GM23248 (cell line): ENCODE results near the gene KLHL36. TPM values are rescaled to one million over a fixed set of nuclear protein-coding genes. Genes with fewer than 3 reads are reported as not detected.

ENCODE experiments used
- DNase-seq: peaks from one replicate; pipeline ENCODE4 v3.0.0-alpha.2; 2015
- H2AFZ ChIP-seq: fragments of 200-600 bp; sonication (generic); 2 replicates; pipeline ENCODE4 v1.6.1; 2016; ENCODE audit warnings: antibody characterized with exemption
- H3F3A ChIP-seq: fragments of 200-600 bp; sonication (generic); 2 replicates; pipeline ENCODE4 v1.6.1; 2016; ENCODE audit warnings: mild to moderate bottlenecking, antibody characterized with exemption, mixed run types; ENCODE audit not compliant: insufficient read depth
- H3K27ac ChIP-seq: fragments of 200-600 bp; sonication (generic); 2 replicates; pipeline ENCODE4 v1.5.1; 2016; ENCODE audit warnings: mild to moderate bottlenecking
- H3K27me3 ChIP-seq: fragments of 200-600 bp; sonication (generic); replicated peaks from 2 replicates; pipeline ENCODE4 v1.6.1; 2016; ENCODE audit warnings: mild to moderate bottlenecking; ENCODE audit not compliant: insufficient read depth
- H3K36me3 ChIP-seq: fragments of 200-600 bp; sonication (generic); 2 replicates; pipeline ENCODE4 v1.6.1; 2016; ENCODE audit warnings: low read depth, mild to moderate bottlenecking
- H3K4me1 ChIP-seq: fragments of 200-600 bp; sonication (generic); 2 replicates; pipeline ENCODE4 v1.6.1; 2016; ENCODE audit warnings: mild to moderate bottlenecking; ENCODE audit not compliant: insufficient read depth
- H3K4me2 ChIP-seq: fragments of 200-600 bp; sonication (generic); one replicate; pipeline ENCODE4 v1.6.1; 2016; ENCODE audit warnings: mild to moderate bottlenecking; ENCODE audit not compliant: unreplicated experiment
- H3K4me3 ChIP-seq: fragments of 200-600 bp; sonication (generic); 2 replicates; pipeline ENCODE4 v1.5.1; 2016; ENCODE audit warnings: mild to moderate bottlenecking
- H3K79me2 ChIP-seq: fragments of 200-600 bp; sonication (generic); 2 replicates; pipeline ENCODE4 v1.6.1; 2016; ENCODE audit warnings: mild to moderate bottlenecking; ENCODE audit not compliant: insufficient read depth
- H3K9ac ChIP-seq: fragments of 200-600 bp; sonication (generic); 2 replicates; pipeline ENCODE4 v1.6.1; 2016; ENCODE audit warnings: mild to moderate bottlenecking
- H3K9me2 ChIP-seq: fragments of 200-600 bp; sonication (generic); 2 replicates; pipeline ENCODE4 v1.6.1; 2016; ENCODE audit warnings: mixed run types, mild to moderate bottlenecking, moderate library complexity; ENCODE audit not compliant: insufficient read depth
- H3K9me3 ChIP-seq: fragments of 200-600 bp; sonication (generic); one replicate; pipeline ENCODE4 v1.6.1; 2017; ENCODE audit warnings: low read depth
- H4K20me1 ChIP-seq: fragments of 200-600 bp; sonication (generic); 2 replicates; pipeline ENCODE4 v1.6.0; 2016; ENCODE audit not compliant: insufficient read depth
- EZH2 ChIP-seq: fragments of 200-600 bp; sonication (generic); IDR thresholded peaks from 2 replicates; pipeline ENCODE4 v1.6.1; 2018; ENCODE audit warnings: antibody characterized with exemption, mild to moderate bottlenecking; ENCODE audit not compliant: insufficient read depth, poor library complexity, severe bottlenecking
- EZH2phosphoT487 ChIP-seq: fragments of 200-600 bp; sonication (generic); IDR thresholded peaks from 2 replicates; pipeline ENCODE4 v1.6.1; 2018; ENCODE audit warnings: antibody characterized with exemption, moderate library complexity, mild to moderate bottlenecking, low read depth; ENCODE audit not compliant: insufficient read depth
- WGBS, 2 experiments: methylation state at CpG; one replicate each; pipeline ENCODE4 v1.1.6; 2015 to 2017; ENCODE audit warnings: low lambda C conversion rate in 2 of 2, low coverage in 1 of 2; ENCODE audit errors: missing lambda C conversion rate in 2 of 2; 5-methylcytosine and 5-hydroxymethylcytosine counted together
- in situ Hi-C: fragments of 300-500 bp; cut with MboI; formaldehyde crosslinking; loops from 2 replicates; pipeline ENCODE4 v1.15.0; 2020
- polyA plus RNA-seq: library from polyadenylated mRNA; unstranded; fragments of >200 nt; fragmentation: Nextera tagmentation; extraction: Ambion mirVana; gene quantifications from 2 replicates; pipeline ENCODE4 v1.2.1, GENCODE V29; 2016
- total RNA-seq: library from RNA; depleted of rRNA; stranded (reverse); fragments of >200 nt; shearing (Covaris generic); gene quantifications from 2 replicates; pipeline ENCODE4 v1.2.3, GENCODE V29; 2014

The KLHL36 gene
- total and polyA plus RNA-seq, 2 experiments from 2014 or later, result 18.1 to 83.9 TPM

DNA sequence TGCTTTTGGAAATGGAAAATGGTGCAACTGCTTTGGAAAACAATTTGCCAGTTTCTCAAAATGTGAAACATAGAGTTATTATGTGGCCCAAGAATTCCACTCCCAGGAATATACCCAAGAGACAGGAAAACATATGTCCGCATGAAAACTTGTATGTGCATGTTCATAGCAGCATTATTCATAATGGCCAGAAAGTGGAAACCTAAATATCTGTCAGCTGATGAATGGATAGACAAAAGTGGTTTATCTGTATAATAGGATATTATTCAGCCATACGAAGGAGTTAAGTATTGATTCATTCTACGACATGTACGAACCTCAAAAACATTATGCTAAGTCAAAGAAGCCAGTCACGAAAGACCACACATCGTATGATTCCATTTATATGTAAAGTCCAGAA lies 22.8 kb upstream of the KLHL36 start:
- H3K36me3 ChIP-seq, result no peaks in the 10 kb centered on the region
- H3K27ac ChIP-seq, result no peak overlapping the region
- no peak overlapping the region for H3K9ac ChIP-seq
- H3K27me3 ChIP-seq, result no peaks in the 10 kb centered on the region
- no peaks in the 10 kb centered on the region for H3K4me1 ChIP-seq
- H3K9me2 ChIP-seq, result no peaks in the 10 kb centered on the region
- DNase-seq, result no peak
- no peak for TF ChIP-seq EZH2phosphoT487
- no peak for TF ChIP-seq EZH2
- H3K79me2 ChIP-seq, result no peaks in the 10 kb centered on the region
- H3K4me2 ChIP-seq, result no peak overlapping the region
- H3K4me3 ChIP-seq, result no peak overlapping the region
- H2AFZ ChIP-seq, result no peak overlapping the region
- WGBS, 2 experiments, result 94% methylated on average over 6 of the region's 6 CpGs
- no peaks in the 10 kb centered on the region for H4K20me1 ChIP-seq
- no peaks in the 10 kb centered on the region for H3F3A ChIP-seq
- in situ Hi-C loops, result loop anchor here (10.0 kb wide), 1 partner anchor 99 kb away; no protein-coding TSS in a partner anchor
- H3K9me3 ChIP-seq, result no peaks in the 10 kb centered on the region

DNA sequence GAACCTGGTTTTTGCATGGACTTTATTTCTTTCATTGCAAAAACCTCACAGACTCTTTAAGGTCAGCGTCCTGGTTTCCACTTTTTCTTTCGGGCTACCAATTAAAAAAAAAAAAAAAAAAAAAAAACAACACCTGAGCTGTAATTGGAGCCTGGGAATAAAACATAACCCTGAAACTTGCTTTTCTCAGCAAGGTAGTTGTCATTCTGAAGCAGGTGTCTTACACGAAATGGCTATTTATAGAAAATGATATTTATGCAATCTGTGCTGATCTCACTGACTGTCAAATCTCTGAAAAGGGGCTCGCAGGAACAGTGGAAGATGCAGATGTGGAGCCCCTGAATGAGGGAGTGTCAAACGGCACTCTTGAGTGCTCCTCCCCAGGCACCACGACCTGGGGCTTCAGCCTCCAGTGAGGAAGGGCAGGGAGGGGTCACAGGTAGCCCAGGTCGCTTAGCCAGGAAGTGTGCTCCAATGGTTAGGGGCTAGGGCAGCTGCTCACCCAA lies 20.0 kb upstream of the KLHL36 start:
- no peaks in the 10 kb centered on the region for H3F3A ChIP-seq
- no peaks in the 10 kb centered on the region for H3K9me3 ChIP-seq
- no peak overlapping the region for H3K4me3 ChIP-seq
- no peaks in the 10 kb centered on the region for H3K9me2 ChIP-seq
- H3K36me3 ChIP-seq, result no peaks in the 10 kb centered on the region
- no peaks in the 10 kb centered on the region for H4K20me1 ChIP-seq
- 59 to 61% methylated on average over 7 of the region's 7 CpGs for WGBS, 2 experiments
- no peak overlapping the region for H2AFZ ChIP-seq
- no peak for TF ChIP-seq EZH2
- no peak for TF ChIP-seq EZH2phosphoT487
- H3K27me3 ChIP-seq, result no peaks in the 10 kb centered on the region
- no peaks in the 10 kb centered on the region for H3K4me1 ChIP-seq
- H3K9ac ChIP-seq, result no peak overlapping the region
- no peak overlapping the region for H3K27ac ChIP-seq
- H3K4me2 ChIP-seq, result no peak overlapping the region
- in situ Hi-C loops, result loop anchor here (10.0 kb wide), 1 partner anchor 97 kb away; no protein-coding TSS in a partner anchor
- DNase-seq, result no peak
- H3K79me2 ChIP-seq, result no peaks in the 10 kb centered on the region

DNA sequence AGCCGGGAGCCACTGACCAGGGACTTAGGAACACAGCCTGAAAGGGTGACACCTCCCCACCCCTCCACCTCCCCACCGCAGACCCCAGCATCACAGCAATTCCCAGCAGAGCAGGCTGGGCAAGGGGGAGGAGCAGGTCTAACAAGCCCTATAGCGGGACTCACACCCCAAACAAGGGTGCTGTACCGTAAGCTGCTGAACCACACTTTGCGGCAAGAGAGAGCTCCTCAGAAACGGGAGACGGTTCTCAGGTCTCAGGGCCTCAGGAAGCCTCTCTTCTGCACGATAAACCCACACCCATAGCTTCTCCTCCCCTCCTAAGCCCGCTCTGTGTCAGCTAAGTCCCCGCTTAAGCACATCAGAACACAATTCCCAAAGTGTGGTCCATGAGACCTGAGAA lies 18.7 kb upstream of the KLHL36 start:
- H3K4me2 ChIP-seq, result no peak overlapping the region
- no peak overlapping the region for H2AFZ ChIP-seq
- no peaks in the 10 kb centered on the region for H3K79me2 ChIP-seq
- H3K4me3 ChIP-seq, result no peak overlapping the region
- no peaks in the 10 kb centered on the region for H3F3A ChIP-seq
- WGBS, 2 experiments, result 86 to 93% methylated on average over 10 of the region's 10 CpGs
- no peak overlapping the region for H3K27ac ChIP-seq
- no peak for DNase-seq
- no peak for TF ChIP-seq EZH2
- no peak for TF ChIP-seq EZH2phosphoT487
- H3K9ac ChIP-seq, result no peak overlapping the region
- H3K9me2 ChIP-seq, result no peaks in the 10 kb centered on the region
- in situ Hi-C loops, result loop anchor here (10.0 kb wide), 1 partner anchor 95 kb away; no protein-coding TSS in a partner anchor
- no peaks in the 10 kb centered on the region for H4K20me1 ChIP-seq
- H3K27me3 ChIP-seq, result no peaks in the 10 kb centered on the region
- H3K36me3 ChIP-seq, result no peaks in the 10 kb centered on the region
- no peaks in the 10 kb centered on the region for H3K4me1 ChIP-seq
- H3K9me3 ChIP-seq, result no peaks in the 10 kb centered on the region

DNA sequence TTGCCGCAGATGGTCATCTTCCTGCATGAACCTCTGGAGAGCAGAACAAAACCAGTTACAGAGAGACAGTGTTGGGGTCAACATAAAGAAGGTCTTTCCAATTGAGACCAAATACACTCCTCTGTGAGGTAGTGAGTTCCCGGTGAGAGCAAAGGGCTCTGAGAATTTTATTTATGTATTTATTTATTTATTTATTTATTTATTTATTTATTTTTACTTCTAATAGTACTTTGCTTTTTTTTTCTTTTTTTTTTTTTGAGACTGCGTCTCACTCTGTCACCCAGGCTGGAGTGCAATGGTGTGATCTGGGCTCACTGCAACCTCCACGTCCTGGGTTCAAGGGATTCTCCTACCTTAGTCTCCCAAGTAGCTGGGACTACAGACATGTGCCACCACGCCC lies 18.3 kb upstream of the KLHL36 start:
- no peak overlapping the region for H3K4me2 ChIP-seq
- H3F3A ChIP-seq, result no peaks in the 10 kb centered on the region
- no peaks in the 10 kb centered on the region for H3K9me2 ChIP-seq
- in situ Hi-C loops, result no loop called here
- H3K9me3 ChIP-seq, result no peaks in the 10 kb centered on the region
- no peak overlapping the region for H3K9ac ChIP-seq
- H3K27ac ChIP-seq, result no peak overlapping the region
- H3K4me3 ChIP-seq, result no peak overlapping the region
- H3K79me2 ChIP-seq, result no peaks in the 10 kb centered on the region
- no peak overlapping the region for H2AFZ ChIP-seq
- no peak for TF ChIP-seq EZH2
- H3K4me1 ChIP-seq, result no peaks in the 10 kb centered on the region
- WGBS, 2 experiments, result 71 to 75% methylated on average over 5 of the region's 5 CpGs
- no peaks in the 10 kb centered on the region for H4K20me1 ChIP-seq
- no peaks in the 10 kb centered on the region for H3K36me3 ChIP-seq
- DNase-seq, result no peak
- H3K27me3 ChIP-seq, result no peaks in the 10 kb centered on the region
